C4-2B (cell line): ENCODE measurements around the gene GAS7.

Source experiments
- CTCF ChIP-seq: fragments of 450-650 bp; conservative IDR thresholded peaks from 2 replicates; pipeline ENCODE4 v1.5.1; 2017; ENCODE audit warnings: mild to moderate bottlenecking
- ZFX ChIP-seq: fragments of 450-650 bp; IDR thresholded peaks from 2 replicates; pipeline ENCODE4 v1.6.1; 2017

GRCh38 chr17:9883451-9883850 lies 315.0 kb downstream of the GAS7 start:
- no peak for TF ChIP-seq CTCF
- no peak for TF ChIP-seq ZFX
